Chondrocyte (in vitro differentiated cells): ENCODE measurements around the gene RMRP. TPM values are rescaled to one million over a fixed set of nuclear protein-coding genes. Genes with fewer than 3 reads are reported as not detected.

Experiments
- DNase-seq: peaks from one replicate; pipeline ENCODE4 v3.0.0; 2021; ENCODE audit warnings: mixed read lengths, low spot score
- H3K27ac Mint-ChIP-seq: one replicate; pipeline ENCODE4 v1.8.0; 2021; ENCODE audit warnings: mild to moderate bottlenecking, moderate library complexity, mixed read lengths; ENCODE audit not compliant: unreplicated experiment
- H3K27me3 Mint-ChIP-seq: 2 replicates; pipeline ENCODE4 v1.8.0; 2021; ENCODE audit warnings: low read depth, mixed read lengths
- H3K36me3 Mint-ChIP-seq: 2 replicates; pipeline ENCODE4 v1.8.0; 2021; ENCODE audit warnings: low read depth, mixed read lengths
- H3K4me1 Mint-ChIP-seq: 2 replicates; pipeline ENCODE4 v1.8.0; 2021; ENCODE audit warnings: low read depth, mild to moderate bottlenecking, mixed read lengths
- H3K4me3 Mint-ChIP-seq: one replicate; pipeline ENCODE4 v1.8.0; 2021; ENCODE audit warnings: mild to moderate bottlenecking, moderate library complexity, mixed read lengths; ENCODE audit not compliant: unreplicated experiment
- H3K9me3 Mint-ChIP-seq: 2 replicates; pipeline ENCODE4 v1.8.0; 2021; ENCODE audit warnings: low read depth, mixed read lengths
- CTCF ChIP-seq: fragments of 200-600 bp; sonication (generic); IDR thresholded peaks from 2 replicates; pipeline ENCODE4 v1.5.0; 2021; ENCODE audit warnings: antibody characterized with exemption, mild to moderate bottlenecking, moderate library complexity
- total RNA-seq: library from RNA; stranded (reverse); gene quantifications from 3 replicates; pipeline ENCODE4 v1.2.1, GENCODE V29; 2021

The RMRP gene
- total RNA-seq, 1 donor from 2014 or later = 12,386 TPM

- Mint-ChIP-seq H3K27me3 (no peaks in the 10 kb centered on the region), H3K36me3 (peaks cover 19% of the 10 kb centered on the region), H3K27ac (peak overlapping the region; percentile 86), H3K4me1 (peaks cover 36% of the 10 kb centered on the region), H3K4me3 (no peak overlapping the region), H3K9me3 (no peaks in the 10 kb centered on the region)
- TF ChIP-seq CTCF = peak; percentile 90
- DNase-seq = no peak
Measured at GRCh38 chr9:35696520-35697215, 38.8 kb upstream of the RMRP start.

GRCh38 chr9:35695943-35696401, 38.2 kb upstream of the RMRP start:
- Mint-ChIP-seq H3K36me3 (peaks cover 19% of the 10 kb centered on the region), H3K27me3 (no peaks in the 10 kb centered on the region), H3K27ac (peak overlapping the region; percentile 86), H3K4me1 (peaks cover 43% of the 10 kb centered on the region), H3K9me3 (no peaks in the 10 kb centered on the region), H3K4me3 (no peak overlapping the region)
- TF ChIP-seq CTCF = no peak
- no peak for DNase-seq

DNA sequence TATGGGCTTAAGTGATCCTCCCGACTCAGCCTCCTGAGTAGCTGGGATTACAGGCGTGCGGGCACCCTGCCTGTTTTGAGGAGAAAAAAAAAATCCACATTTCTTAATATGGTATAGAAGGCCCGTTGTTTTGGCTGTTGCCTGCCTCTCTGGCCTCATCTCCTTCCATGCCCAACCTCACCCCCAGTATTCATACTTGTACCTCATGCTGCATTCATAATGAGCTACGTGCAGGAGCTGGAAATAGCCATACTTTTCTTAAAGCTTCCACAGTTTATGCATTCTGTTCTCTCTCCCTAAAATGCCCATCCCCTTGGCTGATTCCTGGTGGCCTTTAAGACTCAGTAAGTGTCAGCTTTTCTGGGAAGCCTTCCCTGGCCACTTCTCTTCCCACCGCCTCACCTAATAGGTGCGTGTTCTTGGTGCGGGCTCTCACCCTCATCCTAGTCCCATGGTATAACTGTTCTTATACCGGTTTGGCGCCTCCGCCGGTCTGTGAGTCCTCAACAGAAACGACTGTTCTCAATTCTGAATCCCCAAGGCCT, 34.0 kb upstream of the RMRP start:
- Mint-ChIP-seq H3K4me3 (peak overlapping the region; percentile 76), H3K9me3 (no peaks in the 10 kb centered on the region), H3K27me3 (no peaks in the 10 kb centered on the region), H3K36me3 (peaks cover 15% of the 10 kb centered on the region), H3K27ac (peak overlapping the region; percentile 98), H3K4me1 (peaks cover 53% of the 10 kb centered on the region)
- no peak for DNase-seq
- peak; percentile 21 for TF ChIP-seq CTCF

- H3K4me3 Mint-ChIP-seq = peak overlapping the region; percentile 76
- no peak for DNase-seq
- H3K27me3 Mint-ChIP-seq = no peaks in the 10 kb centered on the region
- no peaks in the 10 kb centered on the region for H3K9me3 Mint-ChIP-seq
- peaks cover 53% of the 10 kb centered on the region for H3K4me1 Mint-ChIP-seq
- no peak for TF ChIP-seq CTCF
- H3K27ac Mint-ChIP-seq = peak overlapping the region; percentile 98
- peaks cover 16% of the 10 kb centered on the region for H3K36me3 Mint-ChIP-seq
Measured at GRCh38 chr9:35691334-35691650, 33.5 kb upstream of the RMRP start.

- peak; percentile 92 for DNase-seq
- peak overlapping the region; percentile 98 for H3K27ac Mint-ChIP-seq
- no peak for TF ChIP-seq CTCF
- peaks cover 18% of the 10 kb centered on the region for H3K36me3 Mint-ChIP-seq
- no peaks in the 10 kb centered on the region for H3K27me3 Mint-ChIP-seq
- peaks cover 52% of the 10 kb centered on the region for H3K4me1 Mint-ChIP-seq
- no peaks in the 10 kb centered on the region for H3K9me3 Mint-ChIP-seq
- peak overlapping the region; percentile 99 for H3K4me3 Mint-ChIP-seq
Measured at GRCh38 chr9:35690614-35691333, 33.0 kb upstream of the RMRP start.
